ENCODE results near the gene TAPT1.
"Not testable (repeated sequence)": the region's sequence is repeated elsewhere in the genome, so short reads cannot be mapped to it uniquely, and the experiment has no call there.

The TAPT1 gene

DNA sequence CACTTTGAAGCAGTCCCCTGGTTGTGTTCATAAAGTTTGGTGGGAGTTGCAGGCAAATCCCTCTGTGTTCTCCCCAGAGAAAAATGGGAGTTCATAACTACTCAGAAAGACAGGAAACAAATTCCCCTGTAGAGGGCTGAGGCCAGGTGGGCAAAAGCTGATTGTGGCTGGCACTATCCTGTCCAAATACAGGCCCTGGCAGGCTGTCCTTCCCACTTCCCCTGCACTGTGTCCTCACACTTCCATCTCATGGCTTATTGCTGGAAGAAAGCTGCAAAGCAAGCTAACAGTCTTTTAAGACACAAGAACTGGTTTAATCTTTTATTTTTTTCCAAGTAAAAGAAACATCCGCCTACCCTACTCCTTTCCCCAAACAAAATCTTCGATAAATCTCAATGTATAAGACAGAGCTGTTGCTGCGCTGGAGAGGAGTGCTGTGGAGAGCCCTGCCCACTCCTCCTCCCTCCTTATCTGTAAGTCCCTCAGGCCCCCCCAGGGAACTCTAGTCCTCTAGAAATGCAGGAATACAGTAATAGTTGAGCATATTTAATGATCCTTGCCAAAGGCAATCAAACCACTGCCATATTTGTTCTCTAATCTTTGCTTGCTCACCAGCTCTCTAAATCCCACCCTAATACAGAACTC, 14.0 kb downstream of the TAPT1 start:
- DNase-seq (ENCODE audit: low spot score): no peak

DNA sequence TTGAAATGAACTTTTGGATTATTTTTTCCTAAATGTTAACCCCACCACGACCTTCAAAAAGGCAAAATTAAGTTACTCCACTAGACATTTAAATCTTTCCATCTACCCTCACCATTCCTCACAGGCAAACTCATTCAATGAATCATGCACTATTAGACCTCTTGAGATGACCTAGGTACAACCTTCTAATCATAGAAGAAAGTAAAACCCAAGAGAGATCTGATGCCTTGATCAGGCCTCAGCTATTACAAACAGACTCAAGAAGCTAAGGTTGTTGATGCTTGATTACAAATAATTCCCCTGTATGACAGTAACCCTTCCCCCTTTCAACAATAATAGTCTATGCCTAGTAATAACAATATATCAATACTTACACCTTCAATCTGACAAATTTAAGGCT, 18.9 kb downstream of the TAPT1 start:
- no peak for DNase-seq (ENCODE audit: low spot score)

GRCh38 chr4:16206848-16207247, 19.4 kb downstream of the TAPT1 start:
- no peak for DNase-seq (ENCODE audit: low spot score)

DNA sequence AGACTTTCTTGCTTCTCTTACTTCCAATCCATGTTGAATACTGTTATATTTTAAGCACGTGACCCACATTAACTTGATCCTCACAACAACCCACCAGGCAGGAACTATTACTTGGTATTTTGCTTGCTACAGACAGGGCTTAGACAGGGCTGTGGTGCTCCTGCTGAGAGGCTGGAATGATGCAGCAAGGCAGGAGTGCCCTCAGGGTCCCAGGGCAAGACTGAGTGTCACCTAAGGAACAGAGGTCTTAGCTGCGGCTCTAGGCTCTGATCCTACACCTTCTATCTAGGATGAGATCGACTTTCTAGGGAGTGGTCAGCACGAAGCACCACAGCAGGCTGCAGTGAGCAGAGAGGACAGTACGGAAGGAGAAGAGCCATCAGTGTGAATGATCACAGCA, 20.0 kb downstream of the TAPT1 start:
- no peak for DNase-seq (ENCODE audit: low spot score)

GRCh38 chr4:16205298-16206164, 20.7 kb downstream of the TAPT1 start:
- DNase-seq (ENCODE audit: low spot score): no peak

DNA sequence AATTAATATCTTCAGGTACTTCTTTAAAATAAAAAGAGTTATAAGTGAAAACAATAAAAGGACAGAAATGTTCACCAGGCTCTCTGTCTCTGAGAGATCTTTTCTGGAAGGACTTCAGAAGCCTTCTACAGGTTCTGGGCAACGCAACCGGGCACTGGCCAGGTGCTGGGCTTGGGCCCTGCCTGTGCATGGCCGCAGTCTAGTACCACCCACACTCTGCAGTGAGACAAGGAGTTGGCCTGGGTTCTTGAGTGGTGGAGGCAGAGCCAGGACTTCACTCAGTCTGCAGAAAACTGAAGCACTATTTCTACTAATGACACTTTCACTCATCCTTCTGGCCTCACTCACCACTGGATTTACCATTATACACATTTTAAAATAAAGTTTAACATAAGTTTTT, 21.8 kb downstream of the TAPT1 start:
- DNase-seq (ENCODE audit: low spot score): no peak

GRCh38 chr4:16203083-16203482, 23.2 kb downstream of the TAPT1 start:
- DNase-seq (ENCODE audit: low spot score): no peak

- DNase-seq (ENCODE audit: low spot score): no peak
These were observed 23.7 kb downstream of the TAPT1 start for GRCh38 chr4:16202598-16202997.

DNA sequence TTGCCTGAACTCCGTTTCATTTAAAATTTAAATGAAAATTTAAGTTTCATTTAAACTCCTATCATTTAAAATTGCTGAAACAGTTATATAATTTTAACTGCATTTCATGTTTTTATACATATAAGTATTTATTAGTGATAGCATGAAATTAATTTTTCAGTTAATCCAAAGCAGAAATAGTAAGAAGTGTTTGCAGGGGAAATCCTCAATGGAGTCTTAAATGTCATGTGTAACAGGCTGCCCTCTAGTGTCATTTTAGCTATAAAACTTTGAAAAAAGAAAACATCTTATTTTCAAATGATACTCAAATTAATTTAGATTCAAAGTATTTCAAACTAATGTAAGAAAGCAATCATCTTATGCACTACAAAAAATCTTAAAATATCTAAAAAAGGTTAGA, 27.2 kb downstream of the TAPT1 start:
- no peak for DNase-seq (ENCODE audit: low spot score)

GRCh38 chr4:16197876-16198665, 28.2 kb downstream of the TAPT1 start:
- no peak for DNase-seq (ENCODE audit: low spot score)

DNA sequence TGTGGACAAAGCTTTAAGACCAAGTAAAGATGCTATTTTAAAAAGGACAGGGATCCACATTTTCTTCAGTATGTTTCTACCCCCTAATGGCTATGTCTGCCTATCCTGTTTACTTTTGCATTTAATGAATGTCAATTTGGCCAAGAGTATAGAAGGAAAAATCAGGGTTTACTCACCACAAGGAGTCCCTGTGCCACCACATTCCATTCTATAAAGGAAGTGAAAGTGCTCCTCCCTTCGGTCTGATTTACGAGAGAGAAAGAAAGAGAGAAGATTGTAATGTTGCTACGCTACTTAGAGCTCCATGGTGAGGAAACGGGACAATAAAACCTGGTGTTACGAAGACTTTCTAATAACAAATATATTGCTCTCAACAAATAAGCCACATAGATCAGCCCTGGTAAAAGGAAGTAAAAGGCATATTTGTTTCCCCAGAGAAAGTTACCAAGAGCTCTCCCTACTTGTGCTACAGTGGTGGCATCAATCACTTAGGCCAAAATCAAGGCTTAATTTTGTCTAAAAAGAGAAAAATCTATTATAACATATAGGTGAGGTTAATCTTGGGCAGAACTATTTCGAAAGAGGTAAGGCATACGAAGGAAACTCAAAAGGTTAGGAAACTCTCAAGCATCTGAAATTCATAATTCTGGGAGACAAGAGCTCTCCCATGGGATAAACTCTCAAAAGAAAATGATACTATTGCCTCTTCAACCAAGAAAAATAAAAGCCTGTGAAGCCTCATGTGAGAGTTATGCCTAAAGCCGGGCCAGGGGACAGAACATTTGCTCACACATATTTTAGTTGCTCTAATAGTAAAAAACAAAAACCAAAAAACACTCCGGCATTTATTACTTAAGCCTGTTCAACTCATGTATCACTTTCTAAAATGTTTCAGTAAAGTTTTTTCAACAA, 29.5 kb downstream of the TAPT1 start:
- no peak for DNase-seq (ENCODE audit: low spot score)

- DNase-seq (ENCODE audit: low spot score): no peak
These were observed 31.1 kb downstream of the TAPT1 start for GRCh38 chr4:16195209-16195608.

DNA sequence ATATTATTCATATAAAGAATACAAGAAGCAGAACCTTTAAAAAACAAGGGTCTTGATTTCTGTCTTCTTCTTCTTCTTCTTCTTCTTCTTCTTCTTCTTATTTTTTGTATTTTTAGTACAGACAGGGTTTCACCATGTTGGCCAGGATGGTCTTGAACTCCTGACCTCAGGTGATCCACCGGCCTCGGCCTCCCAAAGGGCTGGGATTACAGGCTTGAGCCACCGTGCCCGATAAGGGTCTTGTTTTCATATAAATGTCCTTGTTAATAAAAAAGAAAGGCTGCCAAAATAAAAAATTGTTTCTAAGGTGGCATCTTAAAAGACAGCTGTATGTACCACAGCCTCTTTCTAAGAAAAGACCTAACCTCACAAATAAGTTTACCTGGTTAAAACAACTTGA, 31.5 kb downstream of the TAPT1 start:
- not testable (repeated sequence) for DNase-seq (ENCODE audit: low spot score)

DNA sequence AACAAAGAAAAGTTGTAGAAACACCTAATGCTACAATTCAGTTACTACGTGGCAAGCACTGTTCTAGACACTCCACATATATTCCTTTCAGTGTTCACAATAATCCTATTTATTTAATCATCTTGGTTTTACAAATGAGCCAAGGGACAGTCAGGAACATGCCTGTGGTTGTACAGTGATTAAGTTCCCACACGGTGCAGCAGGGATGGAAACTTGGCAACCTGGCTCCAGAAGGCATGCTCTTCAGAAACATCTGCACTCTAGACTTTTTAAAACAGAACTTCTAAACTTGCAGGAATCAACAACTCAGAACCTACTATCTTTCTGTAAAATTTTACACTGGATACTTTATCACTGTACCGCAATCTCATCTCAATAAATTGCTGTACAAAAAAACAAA, 32.1 kb downstream of the TAPT1 start:
- DNase-seq (ENCODE audit: low spot score): no peak

DNA sequence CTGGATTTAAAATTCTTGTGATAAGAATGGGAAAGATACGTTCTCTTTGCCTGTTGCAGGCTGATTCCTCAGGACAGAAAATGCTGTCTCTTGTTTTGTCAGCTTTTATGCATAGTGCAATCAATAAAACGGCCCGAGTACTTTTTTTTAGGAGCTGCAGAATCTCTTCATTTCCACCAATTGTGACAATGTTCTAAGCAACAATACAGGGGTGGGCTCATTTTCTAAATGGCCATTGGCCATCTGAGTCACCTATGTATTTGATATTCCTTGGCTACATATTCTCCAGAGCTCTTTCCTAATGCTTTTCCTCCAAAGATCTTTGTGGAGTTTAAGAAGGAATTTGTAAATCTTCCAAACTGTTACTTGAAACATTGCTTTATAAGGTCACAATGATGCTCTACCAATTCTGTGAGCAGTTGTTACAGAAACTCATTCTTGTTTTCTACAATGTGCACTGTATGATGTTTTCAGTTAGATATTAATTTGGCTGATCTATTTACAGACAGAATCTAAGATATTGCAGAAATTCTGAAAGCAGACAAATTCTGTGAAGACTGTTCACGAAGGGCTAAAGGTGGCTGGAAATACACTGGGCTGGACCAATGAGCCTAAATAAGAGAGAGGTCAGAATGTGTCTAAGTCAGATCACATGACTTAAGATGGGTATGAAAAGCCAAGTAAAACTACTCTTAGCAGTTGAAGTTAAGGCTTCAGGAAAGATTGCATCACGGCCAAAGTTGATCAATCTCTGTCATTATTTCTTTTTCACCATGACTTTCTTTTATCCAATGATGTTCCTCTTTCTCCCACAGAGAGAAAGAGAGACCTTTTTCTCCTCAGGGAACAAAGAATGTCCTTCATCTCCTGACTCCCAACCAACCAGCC, 33.4 kb downstream of the TAPT1 start:
- no peak for DNase-seq (ENCODE audit: low spot score)

- no peak for DNase-seq (ENCODE audit: low spot score)
These were observed 34.2 kb downstream of the TAPT1 start for GRCh38 chr4:16192057-16192456.

DNA sequence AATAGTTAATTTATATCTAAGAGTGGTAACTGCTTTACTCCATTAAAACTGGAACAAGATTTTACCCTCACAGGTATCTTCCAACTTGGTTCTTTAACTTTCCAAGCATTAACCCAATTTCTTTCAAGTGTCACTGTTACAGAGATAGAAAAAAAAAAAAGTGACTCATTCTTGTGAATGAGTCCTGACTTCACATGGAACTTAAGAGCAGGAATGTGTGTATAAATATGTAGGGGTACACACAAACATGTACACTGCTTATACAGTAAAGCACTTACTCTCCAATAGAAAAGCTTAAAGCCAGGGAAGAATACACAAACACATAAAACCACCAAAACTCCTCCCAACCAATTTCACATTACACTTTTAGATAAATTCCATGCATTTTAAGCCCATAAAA, 38.8 kb downstream of the TAPT1 start:
- no peak for DNase-seq (ENCODE audit: low spot score)

GRCh38 chr4:16186986-16187385, 39.3 kb downstream of the TAPT1 start:
- DNase-seq (ENCODE audit: low spot score): no peak

- no peak for DNase-seq (ENCODE audit: low spot score)
These were observed 42.7 kb downstream of the TAPT1 start for GRCh38 chr4:16183604-16184003.

DNA sequence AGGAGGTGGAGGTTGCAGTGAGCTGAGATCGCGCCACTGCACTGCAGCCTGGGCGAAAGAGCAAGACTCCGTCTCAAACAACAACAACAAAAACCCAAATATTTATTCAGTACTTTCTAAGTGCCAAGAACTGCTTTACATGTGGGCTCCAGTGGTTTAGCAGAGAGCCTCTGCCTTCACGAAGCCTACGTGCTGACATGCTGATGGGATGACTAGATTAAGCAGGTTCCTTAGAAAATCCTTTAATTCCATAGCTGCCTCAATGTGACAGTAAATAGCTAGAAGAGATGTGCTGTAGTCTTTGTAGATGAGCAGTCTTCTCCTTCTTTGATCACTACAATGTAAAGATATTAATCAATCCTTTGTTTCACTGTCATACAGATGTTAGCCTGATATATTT, 49.6 kb downstream of the TAPT1 start:
- DNase-seq (ENCODE audit: low spot score): no peak

DNA sequence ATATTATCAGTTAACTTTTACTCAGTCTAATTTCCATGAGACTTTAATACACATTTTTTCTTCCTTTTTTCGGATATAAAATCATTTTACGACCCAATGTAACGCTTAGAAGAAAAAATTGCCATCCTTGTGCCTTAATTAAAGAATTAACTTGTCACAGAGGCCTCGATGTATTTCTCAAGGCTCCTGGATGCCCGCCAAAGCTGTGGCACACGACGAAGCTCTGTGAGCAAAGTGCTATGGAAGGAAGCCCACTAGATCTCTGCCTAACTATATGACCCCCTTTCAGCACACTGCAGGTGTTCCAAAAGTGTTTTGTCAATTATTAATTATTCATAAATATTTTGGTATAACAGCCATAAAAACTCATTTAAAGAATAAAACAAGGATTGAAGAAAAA, 54.4 kb downstream of the TAPT1 start:
- no peak for DNase-seq (ENCODE audit: low spot score)

All from ecto neural progenitor cell (in vitro differentiated cells).